Activated T-helper 9 cell treated with anti-CD3 and anti-CD28 coated beads, Interleukin-2, amount 50 U/mL, for 16 hours (primary cell): ENCODE data around the gene FKTN.

Experiments
- DNase-seq: peaks from one replicate; pipeline ENCODE4 v3.0.0-alpha.2; 2020; ENCODE audit warnings: low read depth

The FKTN gene

DNA sequence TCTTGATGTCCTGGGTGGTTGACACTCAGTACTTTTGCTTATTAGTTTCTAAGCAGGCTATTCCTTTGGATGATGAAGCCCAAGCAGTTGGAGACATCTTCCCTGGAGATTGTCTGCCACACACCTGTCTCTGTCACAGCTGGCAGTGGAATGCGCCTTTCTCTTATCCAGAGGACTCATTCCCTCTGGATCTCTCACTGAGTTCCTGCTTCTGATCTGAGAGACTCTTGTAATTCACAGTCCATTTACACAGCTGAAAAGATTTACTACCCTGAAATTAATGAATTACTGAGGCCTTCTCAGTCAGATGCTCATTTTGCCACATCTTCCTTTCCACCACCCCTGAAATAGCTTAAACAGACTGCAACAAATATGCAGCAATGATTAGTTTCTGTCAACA lies 120.2 kb downstream of the FKTN start:
- no peak for DNase-seq

DNA sequence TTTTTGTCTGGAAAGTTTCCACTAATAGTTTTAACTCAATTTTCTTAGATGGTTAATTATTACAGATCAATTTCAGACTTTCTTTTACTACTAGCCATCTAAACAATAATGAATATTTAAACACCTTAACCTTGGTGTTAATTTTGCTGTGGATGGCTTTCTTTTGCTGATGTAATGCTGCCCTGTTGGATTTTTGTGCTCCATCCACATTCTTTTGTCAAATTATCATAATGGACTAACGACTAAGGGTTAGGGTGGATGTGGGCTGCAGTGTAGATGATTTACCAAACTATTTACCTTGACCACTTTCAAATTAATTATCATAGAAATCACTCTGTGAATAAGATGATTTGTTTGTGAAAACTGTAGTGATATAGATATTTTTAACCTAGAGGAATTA lies 120.8 kb downstream of the FKTN start:
- no peak for DNase-seq

DNA sequence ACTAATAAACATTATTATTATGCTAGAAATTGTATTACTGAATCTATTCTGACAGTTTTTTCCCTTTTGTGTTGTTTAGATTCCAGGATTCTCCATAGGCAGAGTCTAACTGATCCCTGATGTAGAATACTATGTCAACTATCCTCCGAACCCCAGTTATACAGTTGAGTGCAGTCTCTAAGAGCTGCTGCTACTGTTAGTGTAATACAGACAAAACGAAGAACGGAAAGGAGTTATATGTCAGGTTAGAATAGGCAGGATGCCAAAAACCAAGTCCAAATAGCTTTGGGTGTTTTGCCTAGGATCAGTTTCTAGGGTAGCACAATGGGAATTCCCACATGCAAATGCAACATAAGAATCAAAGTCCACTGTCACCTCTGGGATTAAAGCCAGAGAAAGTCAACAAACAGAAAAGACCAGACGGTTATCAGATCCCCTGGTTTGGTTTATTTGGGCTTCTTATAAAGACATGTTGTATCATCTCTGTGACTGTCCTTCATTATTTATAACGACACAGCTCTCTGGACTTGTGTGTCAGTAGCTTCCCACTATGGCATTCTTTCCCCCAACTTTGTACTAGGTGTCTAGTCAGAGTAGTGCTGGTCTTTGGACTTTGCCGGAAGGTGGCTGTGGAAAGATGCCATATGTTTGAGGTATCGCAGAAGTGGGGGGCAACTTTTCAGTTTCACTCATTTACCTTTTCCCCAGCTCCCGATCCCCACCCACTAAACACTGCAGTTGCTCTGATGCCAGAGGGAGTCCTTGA lies 121.5 kb downstream of the FKTN start:
- DNase-seq = no peak

GRCh38 chr9:105681313-105681712 lies 123.4 kb downstream of the FKTN start:
- DNase-seq = no peak

- no peak for DNase-seq
Measured at GRCh38 chr9:105681724-105682123, 123.8 kb downstream of the FKTN start.

- DNase-seq = no peak
Measured at GRCh38 chr9:105683688-105684275, 125.9 kb downstream of the FKTN start.

DNA sequence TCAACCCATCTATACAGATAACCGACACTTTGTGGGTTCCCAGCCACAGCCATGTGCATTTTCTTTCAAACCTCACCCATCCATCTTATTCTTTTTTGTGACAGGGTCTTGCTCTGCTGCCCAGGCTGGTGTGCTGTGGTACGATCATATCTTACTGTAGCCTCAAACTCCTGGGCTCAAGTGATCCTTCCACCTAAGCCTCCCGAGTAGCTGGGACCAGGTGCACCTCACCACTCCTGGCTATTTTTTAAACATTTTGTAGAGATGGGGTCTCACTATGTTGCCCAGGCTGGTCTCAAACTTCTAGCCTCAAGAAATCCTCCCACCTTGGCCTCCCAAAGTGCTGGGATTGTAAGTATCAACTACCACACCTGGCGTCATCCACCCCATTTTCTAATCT lies 129.0 kb downstream of the FKTN start:
- DNase-seq = no peak
